GM23248 (cell line): Measurements from ENCODE around the gene WASHC4. TPM values are rescaled to one million over a fixed set of nuclear protein-coding genes. Genes with fewer than 3 reads are reported as not detected.

Source experiments
- DNase-seq: peaks from one replicate; pipeline ENCODE4 v3.0.0-alpha.2; 2015
- H2AFZ ChIP-seq: fragments of 200-600 bp; sonication (generic); 2 replicates; pipeline ENCODE4 v1.6.1; 2016; ENCODE audit warnings: antibody characterized with exemption
- H3F3A ChIP-seq: fragments of 200-600 bp; sonication (generic); 2 replicates; pipeline ENCODE4 v1.6.1; 2016; ENCODE audit warnings: mild to moderate bottlenecking, antibody characterized with exemption, mixed run types; ENCODE audit not compliant: insufficient read depth
- H3K27ac ChIP-seq: fragments of 200-600 bp; sonication (generic); 2 replicates; pipeline ENCODE4 v1.5.1; 2016; ENCODE audit warnings: mild to moderate bottlenecking
- H3K27me3 ChIP-seq: fragments of 200-600 bp; sonication (generic); replicated peaks from 2 replicates; pipeline ENCODE4 v1.6.1; 2016; ENCODE audit warnings: mild to moderate bottlenecking; ENCODE audit not compliant: insufficient read depth
- H3K36me3 ChIP-seq: fragments of 200-600 bp; sonication (generic); 2 replicates; pipeline ENCODE4 v1.6.1; 2016; ENCODE audit warnings: low read depth, mild to moderate bottlenecking
- H3K4me1 ChIP-seq: fragments of 200-600 bp; sonication (generic); 2 replicates; pipeline ENCODE4 v1.6.1; 2016; ENCODE audit warnings: mild to moderate bottlenecking; ENCODE audit not compliant: insufficient read depth
- H3K4me2 ChIP-seq: fragments of 200-600 bp; sonication (generic); one replicate; pipeline ENCODE4 v1.6.1; 2016; ENCODE audit warnings: mild to moderate bottlenecking; ENCODE audit not compliant: unreplicated experiment
- H3K4me3 ChIP-seq: fragments of 200-600 bp; sonication (generic); 2 replicates; pipeline ENCODE4 v1.5.1; 2016; ENCODE audit warnings: mild to moderate bottlenecking
- H3K79me2 ChIP-seq: fragments of 200-600 bp; sonication (generic); 2 replicates; pipeline ENCODE4 v1.6.1; 2016; ENCODE audit warnings: mild to moderate bottlenecking; ENCODE audit not compliant: insufficient read depth
- H3K9ac ChIP-seq: fragments of 200-600 bp; sonication (generic); 2 replicates; pipeline ENCODE4 v1.6.1; 2016; ENCODE audit warnings: mild to moderate bottlenecking
- H3K9me2 ChIP-seq: fragments of 200-600 bp; sonication (generic); 2 replicates; pipeline ENCODE4 v1.6.1; 2016; ENCODE audit warnings: mixed run types, mild to moderate bottlenecking, moderate library complexity; ENCODE audit not compliant: insufficient read depth
- H3K9me3 ChIP-seq: fragments of 200-600 bp; sonication (generic); one replicate; pipeline ENCODE4 v1.6.1; 2017; ENCODE audit warnings: low read depth
- H4K20me1 ChIP-seq: fragments of 200-600 bp; sonication (generic); 2 replicates; pipeline ENCODE4 v1.6.0; 2016; ENCODE audit not compliant: insufficient read depth
- EZH2 ChIP-seq: fragments of 200-600 bp; sonication (generic); IDR thresholded peaks from 2 replicates; pipeline ENCODE4 v1.6.1; 2018; ENCODE audit warnings: antibody characterized with exemption, mild to moderate bottlenecking; ENCODE audit not compliant: insufficient read depth, poor library complexity, severe bottlenecking
- EZH2phosphoT487 ChIP-seq: fragments of 200-600 bp; sonication (generic); IDR thresholded peaks from 2 replicates; pipeline ENCODE4 v1.6.1; 2018; ENCODE audit warnings: antibody characterized with exemption, moderate library complexity, mild to moderate bottlenecking, low read depth; ENCODE audit not compliant: insufficient read depth
- WGBS, 2 experiments: methylation state at CpG; one replicate each; pipeline ENCODE4 v1.1.6; 2015 to 2017; ENCODE audit warnings: low lambda C conversion rate in 2 of 2, low coverage in 1 of 2; ENCODE audit errors: missing lambda C conversion rate in 2 of 2; 5-methylcytosine and 5-hydroxymethylcytosine counted together
- in situ Hi-C: fragments of 300-500 bp; cut with MboI; formaldehyde crosslinking; loops from 2 replicates; pipeline ENCODE4 v1.15.0; 2020
- polyA plus RNA-seq: library from polyadenylated mRNA; unstranded; fragments of >200 nt; fragmentation: Nextera tagmentation; extraction: Ambion mirVana; gene quantifications from 2 replicates; pipeline ENCODE4 v1.2.1, GENCODE V29; 2016
- total RNA-seq: library from RNA; depleted of rRNA; stranded (reverse); fragments of >200 nt; shearing (Covaris generic); gene quantifications from 2 replicates; pipeline ENCODE4 v1.2.3, GENCODE V29; 2014

Gene WASHC4
- total and polyA plus RNA-seq, 2 experiments from 2014 or later: 53.5 to 63.4 TPM

DNA sequence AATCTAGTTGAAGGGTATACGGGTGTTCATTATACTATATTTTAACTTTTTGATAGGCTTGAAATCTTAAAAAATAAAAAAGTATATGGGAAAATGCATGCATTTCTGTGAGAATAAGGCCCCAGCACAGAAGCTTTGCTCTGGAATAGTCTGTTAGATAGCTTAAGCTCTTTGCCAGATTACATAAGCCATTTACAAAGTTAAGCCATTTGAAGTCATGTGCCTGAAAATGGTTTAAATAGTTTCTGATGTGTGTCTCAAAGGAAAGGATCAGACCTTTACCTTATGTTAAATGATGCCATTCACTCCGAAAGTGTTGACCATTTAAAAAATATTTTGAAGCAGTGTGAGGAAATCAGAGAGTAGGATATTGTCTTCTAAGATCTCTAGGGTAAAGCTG, 51.3 kb downstream of the WASHC4 start:
- no peaks in the 10 kb centered on the region for H4K20me1 ChIP-seq
- no peak overlapping the region for H3K27ac ChIP-seq
- TF ChIP-seq EZH2phosphoT487: no peak
- TF ChIP-seq EZH2: no peak

DNA sequence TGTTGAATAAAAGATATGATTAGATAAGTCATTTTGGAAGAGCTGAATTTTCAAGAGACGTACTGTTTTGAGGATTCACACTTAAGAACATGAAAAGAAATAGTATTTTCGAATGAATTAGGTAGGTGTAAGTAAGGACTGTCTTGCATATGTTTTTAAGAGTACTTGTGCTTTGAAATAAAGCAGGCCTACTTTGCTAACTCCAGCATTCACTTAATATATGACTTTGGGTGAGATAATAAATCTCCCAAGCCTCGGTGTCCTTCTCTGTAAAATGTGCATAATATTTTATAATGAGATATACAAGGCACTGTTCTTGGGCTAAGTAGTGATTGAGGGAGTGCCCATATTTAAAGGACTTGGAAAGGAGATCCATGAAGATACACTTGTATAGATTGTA, 54.6 kb downstream of the WASHC4 start:
- no peaks in the 10 kb centered on the region for H3K9me3 ChIP-seq
- H3K9ac ChIP-seq: no peak overlapping the region
- peaks cover 90% of the 10 kb centered on the region for H3K36me3 ChIP-seq
- DNase-seq: no peak
- TF ChIP-seq EZH2phosphoT487 (no peak), EZH2 (no peak)
- H3K4me1 ChIP-seq: peaks cover 9% of the 10 kb centered on the region
- H3K27ac ChIP-seq: no peak overlapping the region
- 82 to 84% methylated on average over 3 of the region's 3 CpGs for whole genome bisulfite sequencing, 2 experiments
- H3F3A ChIP-seq: peaks cover 71% of the 10 kb centered on the region
- H4K20me1 ChIP-seq: no peaks in the 10 kb centered on the region
- H3K9me2 ChIP-seq: no peaks in the 10 kb centered on the region
- no peak overlapping the region for H3K4me2 ChIP-seq
- H3K79me2 ChIP-seq: peaks cover 9% of the 10 kb centered on the region; the same call in 1 of the 2 replicates
- H3K27me3 ChIP-seq: no peaks in the 10 kb centered on the region
- no peak overlapping the region for H2AFZ ChIP-seq
- in situ Hi-C loops: no loop called here
- no peak overlapping the region for H3K4me3 ChIP-seq

More for the DNA sequence above, 51.3 kb downstream of the WASHC4 start:
- DNase-seq: no peak
- Histone ChIP-seq H3K4me2 (no peak overlapping the region), H3K9me2 (no peaks in the 10 kb centered on the region), H3K27me3 (no peaks in the 10 kb centered on the region), H3F3A (peaks cover 47% of the 10 kb centered on the region), H3K36me3 (peaks cover 86% of the 10 kb centered on the region), H3K79me2 (peaks cover 9% of the 10 kb centered on the region; the same call in 1 of the 2 replicates), H3K4me1 (no peaks in the 10 kb centered on the region), H3K9ac (no peak overlapping the region), H3K9me3 (no peaks in the 10 kb centered on the region), H2AFZ (no peak overlapping the region), H3K4me3 (no peak overlapping the region)
- in situ Hi-C loops: no loop called here
- whole genome bisulfite sequencing, 2 experiments: 97 to 98% methylated on average over 2 of the region's 2 CpGs

DNA sequence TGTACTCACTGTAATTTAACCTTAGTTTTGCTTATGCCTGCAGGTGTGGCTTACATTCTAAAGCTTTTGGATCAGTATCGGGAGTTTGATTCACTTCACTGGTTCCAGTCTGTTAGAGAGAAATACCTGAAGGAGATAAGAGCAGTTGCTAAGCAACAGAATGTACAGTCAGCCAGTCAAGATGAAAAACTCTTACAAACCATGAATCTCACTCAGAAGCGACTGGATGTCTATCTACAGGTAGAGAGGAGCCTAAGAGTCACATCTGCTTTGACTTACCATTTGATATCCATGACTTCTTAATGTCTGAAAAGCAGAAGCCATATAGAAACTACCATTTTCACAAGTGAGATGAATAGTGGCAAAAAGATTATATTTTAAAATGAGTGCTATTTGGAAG, 56.5 kb downstream of the WASHC4 start:
- no peak for TF ChIP-seq EZH2
- no peak for TF ChIP-seq EZH2phosphoT487
- H3K9ac ChIP-seq: no peak overlapping the region
- no peaks in the 10 kb centered on the region for H3K27me3 ChIP-seq
- DNase-seq: no peak
- in situ Hi-C loops: no loop called here
- no peaks in the 10 kb centered on the region; the same call in 1 of the 2 replicates for H3K79me2 ChIP-seq
- H3K9me3 ChIP-seq: no peaks in the 10 kb centered on the region
- H2AFZ ChIP-seq: no peak overlapping the region
- H3K27ac ChIP-seq: no peak overlapping the region
- WGBS, 2 experiments: 54% methylated on average over 2 of the region's 2 CpGs
- H3K4me3 ChIP-seq: no peak overlapping the region
- no peaks in the 10 kb centered on the region for H3K9me2 ChIP-seq
- peaks cover 91% of the 10 kb centered on the region for H3K36me3 ChIP-seq
- H4K20me1 ChIP-seq: no peaks in the 10 kb centered on the region
- peaks cover 74% of the 10 kb centered on the region for H3F3A ChIP-seq
- H3K4me2 ChIP-seq: no peak overlapping the region
- peaks cover 13% of the 10 kb centered on the region for H3K4me1 ChIP-seq

- Histone ChIP-seq H3K27ac (peak overlapping the region; percentile 33), H2AFZ (no peak overlapping the region), H3K27me3 (no peaks in the 10 kb centered on the region), H3K36me3 (peaks cover 90% of the 10 kb centered on the region), H3K9me2 (no peaks in the 10 kb centered on the region), H4K20me1 (no peaks in the 10 kb centered on the region), H3K4me3 (no peak overlapping the region), H3F3A (peaks cover 76% of the 10 kb centered on the region), H3K9me3 (no peaks in the 10 kb centered on the region), H3K4me2 (no peak overlapping the region), H3K4me1 (peaks cover 13% of the 10 kb centered on the region), H3K79me2 (no peaks in the 10 kb centered on the region; the same call in 1 of the 2 replicates), H3K9ac (no peak overlapping the region)
- WGBS, 2 experiments: 56 to 74% methylated on average over 1 of the region's 1 CpG
- TF ChIP-seq EZH2phosphoT487 (no peak), EZH2 (no peak)
- in situ Hi-C loops: no loop called here
- peak; percentile 49 for DNase-seq
Measured at GRCh38 chr12:105166736-105167135, 59.2 kb downstream of the WASHC4 start.

GRCh38 chr12:105167346-105167745, 59.8 kb downstream of the WASHC4 start:
- Histone ChIP-seq H3K9me3 (no peaks in the 10 kb centered on the region), H3F3A (peaks cover 77% of the 10 kb centered on the region), H3K4me2 (peak overlapping the region; percentile 0), H4K20me1 (no peaks in the 10 kb centered on the region), H3K4me1 (peaks cover 13% of the 10 kb centered on the region), H3K9me2 (no peaks in the 10 kb centered on the region), H3K9ac (no peak overlapping the region), H3K27ac (peak overlapping the region; percentile 33), H3K27me3 (no peaks in the 10 kb centered on the region), H3K79me2 (no peaks in the 10 kb centered on the region), H3K36me3 (peaks cover 90% of the 10 kb centered on the region), H2AFZ (no peak overlapping the region), H3K4me3 (no peak overlapping the region)
- in situ Hi-C loops: no loop called here
- TF ChIP-seq EZH2 (no peak), EZH2phosphoT487 (no peak)
- DNase-seq: peak; percentile 52
